Cardiac fibroblast (primary cell): Measurements from ENCODE around the gene NCR2.

Source experiments
- DNase-seq, 2 donors: peaks; one replicate each; pipeline versions ENCODE4 v3.0.0 to v3.0.0-alpha.2; 2010; ENCODE audit warnings: low read depth in 2 of 2
- H3K4me3 ChIP-seq, 2 donors: replicated peaks in 1 of 2; 1 replicate in 1 of 2; 2 replicates in 1 of 2; pipeline ENCODE4 v1.5.1; 2011; ENCODE audit warnings: low read depth in 2 of 2, low read length in 2 of 2, mild to moderate bottlenecking in 2 of 2, moderate library complexity in 1 of 2
- TF ChIP-seq, protein P1 (sequence below): IDR thresholded peaks from one replicate; pipeline ENCODE4 v1.5.1; 2011; ENCODE audit warnings: low read depth, mild to moderate bottlenecking, low read length, inconsistent platforms

NCR2 gene

DNA sequence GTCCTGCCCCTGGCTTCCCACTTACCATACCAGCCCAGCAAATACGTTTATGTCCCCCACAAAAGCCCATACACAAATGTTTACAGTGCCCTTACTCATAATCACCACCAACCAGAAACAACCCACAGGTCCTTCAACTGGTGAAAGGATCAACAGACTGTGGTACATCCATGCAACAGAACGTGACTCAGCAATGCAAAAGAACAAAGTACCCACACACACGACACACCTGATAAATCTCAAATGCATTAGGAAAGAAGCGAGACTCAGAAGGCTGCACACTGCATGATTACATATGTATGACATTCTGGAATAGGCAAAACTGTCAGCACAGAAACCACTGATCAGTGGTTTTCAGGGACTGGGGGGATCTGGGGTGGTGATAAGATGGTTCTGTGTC is 20.5 kb downstream of the NCR2 start:
- H3K4me3 ChIP-seq: no peak overlapping the region
- DNase-seq: no peak
- TF ChIP-seq, protein P1, sequence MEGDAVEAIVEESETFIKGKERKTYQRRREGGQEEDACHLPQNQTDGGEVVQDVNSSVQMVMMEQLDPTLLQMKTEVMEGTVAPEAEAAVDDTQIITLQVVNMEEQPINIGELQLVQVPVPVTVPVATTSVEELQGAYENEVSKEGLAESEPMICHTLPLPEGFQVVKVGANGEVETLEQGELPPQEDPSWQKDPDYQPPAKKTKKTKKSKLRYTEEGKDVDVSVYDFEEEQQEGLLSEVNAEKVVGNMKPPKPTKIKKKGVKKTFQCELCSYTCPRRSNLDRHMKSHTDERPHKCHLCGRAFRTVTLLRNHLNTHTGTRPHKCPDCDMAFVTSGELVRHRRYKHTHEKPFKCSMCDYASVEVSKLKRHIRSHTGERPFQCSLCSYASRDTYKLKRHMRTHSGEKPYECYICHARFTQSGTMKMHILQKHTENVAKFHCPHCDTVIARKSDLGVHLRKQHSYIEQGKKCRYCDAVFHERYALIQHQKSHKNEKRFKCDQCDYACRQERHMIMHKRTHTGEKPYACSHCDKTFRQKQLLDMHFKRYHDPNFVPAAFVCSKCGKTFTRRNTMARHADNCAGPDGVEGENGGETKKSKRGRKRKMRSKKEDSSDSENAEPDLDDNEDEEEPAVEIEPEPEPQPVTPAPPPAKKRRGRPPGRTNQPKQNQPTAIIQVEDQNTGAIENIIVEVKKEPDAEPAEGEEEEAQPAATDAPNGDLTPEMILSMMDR: no peak

DNA sequence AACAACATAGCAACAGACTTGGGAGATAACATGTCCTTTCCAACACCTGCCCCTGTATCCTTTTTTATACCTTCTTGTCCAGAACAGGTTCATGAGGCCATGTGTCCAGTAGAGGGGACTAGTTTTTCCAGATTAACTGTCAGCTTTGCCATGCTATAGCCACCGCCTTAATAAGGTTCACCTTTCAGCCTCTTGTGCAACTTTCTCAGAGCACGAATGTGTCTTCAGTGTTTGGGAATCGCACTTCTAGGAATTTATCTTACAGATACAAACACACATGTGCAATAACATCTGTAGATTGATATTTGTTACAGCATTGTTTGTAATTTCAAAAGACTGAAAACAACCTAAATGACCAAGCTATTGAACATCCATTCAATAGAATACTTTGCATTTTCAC is 21.4 kb downstream of the NCR2 start:
- no peak overlapping the region for H3K4me3 ChIP-seq
- TF ChIP-seq, protein P1: no peak
- DNase-seq: no peak

DNA sequence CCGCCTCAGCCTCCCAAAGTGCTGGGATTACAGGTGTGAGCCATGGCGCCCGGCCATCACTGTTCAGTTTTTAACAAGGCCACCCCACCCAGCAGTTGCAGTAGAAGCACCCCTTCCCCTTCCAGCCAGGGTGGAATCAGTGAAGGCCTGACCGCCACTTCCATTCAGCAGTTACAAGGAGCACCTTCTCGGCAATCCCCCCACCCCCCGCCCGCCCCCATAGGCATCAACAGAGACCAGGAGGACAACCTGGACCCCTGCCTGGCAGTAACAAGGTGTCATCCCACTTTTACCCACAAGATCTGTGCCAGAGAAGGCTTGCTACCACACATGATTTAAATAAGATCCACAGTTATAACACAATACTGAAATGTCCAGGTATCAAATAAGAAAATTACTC is 23.1 kb downstream of the NCR2 start:
- no peak for DNase-seq
- H3K4me3 ChIP-seq: no peak overlapping the region
- TF ChIP-seq, protein P1: no peak

DNA sequence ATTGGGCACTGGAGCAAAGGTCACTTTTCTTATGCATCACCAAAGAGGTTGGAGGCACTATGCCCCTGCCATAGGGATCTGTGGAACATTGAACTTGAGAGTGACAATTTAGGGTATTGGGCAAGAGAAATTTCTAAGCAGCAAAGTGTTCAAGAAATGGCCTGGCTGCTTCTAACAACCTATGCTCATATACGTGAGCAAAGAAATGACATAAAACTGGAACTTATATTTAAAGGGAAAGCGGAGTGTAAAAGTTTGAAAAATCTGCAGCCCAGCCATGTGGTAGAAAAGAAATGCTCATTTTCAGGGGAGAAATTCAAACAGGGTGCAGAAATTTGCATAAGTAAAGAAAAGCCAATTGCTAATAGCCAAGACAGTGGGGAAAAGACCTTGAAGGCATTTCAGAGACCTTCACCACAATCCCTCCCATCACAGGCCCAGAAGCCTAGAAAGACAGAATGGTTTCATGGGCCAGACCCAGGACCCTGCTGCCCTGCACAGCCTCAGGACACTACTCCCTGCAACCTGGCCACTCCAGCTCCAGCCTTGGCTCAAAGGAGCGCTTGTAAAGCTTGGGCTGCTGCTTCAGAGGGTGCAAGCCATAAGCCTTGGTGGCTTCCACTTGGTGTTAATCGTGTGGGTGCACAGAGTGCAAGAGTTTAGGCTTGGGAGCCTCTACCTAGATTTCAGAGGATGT is 24.4 kb downstream of the NCR2 start:
- DNase-seq: no peak
- H3K4me3 ChIP-seq: no peak overlapping the region
- TF ChIP-seq, protein P1: no peak

DNA sequence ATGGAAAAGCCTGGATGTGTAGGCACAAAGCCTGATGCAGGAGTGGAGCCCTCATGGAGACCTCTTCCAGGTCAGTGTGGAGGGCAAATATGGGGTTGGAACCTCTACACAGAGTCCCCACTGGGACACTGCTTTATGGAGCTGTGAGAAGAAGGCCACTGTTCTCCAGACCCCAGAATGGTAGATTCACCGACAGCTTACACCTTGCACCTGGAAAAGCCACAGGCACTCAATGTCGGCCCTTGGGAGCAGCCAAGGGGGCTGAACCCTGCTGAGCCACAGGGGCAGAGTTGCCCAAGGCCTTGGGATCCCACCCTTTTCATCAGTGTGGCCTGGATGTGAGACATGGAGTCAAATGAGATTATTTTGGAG is 24.9 kb downstream of the NCR2 start:
- TF ChIP-seq, protein P1: no peak
- no peak for DNase-seq
- no peak overlapping the region for H3K4me3 ChIP-seq

DNA sequence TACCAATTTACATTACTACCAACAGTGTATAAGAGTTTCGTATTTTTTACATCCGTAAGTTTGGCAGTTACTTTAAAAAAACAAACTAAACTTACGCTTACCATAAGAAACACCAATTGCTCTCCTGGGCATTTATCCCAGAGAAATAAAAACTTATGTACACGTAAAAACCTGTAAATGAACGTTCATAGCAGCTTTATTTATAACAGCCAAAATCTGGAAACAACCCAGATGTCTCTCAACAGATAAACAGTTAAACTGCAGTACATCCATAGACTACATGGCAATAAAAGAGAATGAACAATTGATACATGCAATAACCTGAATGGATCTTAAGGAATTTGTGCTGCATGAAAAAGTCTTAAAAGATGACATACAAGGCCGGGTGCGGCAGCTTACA is 30.7 kb downstream of the NCR2 start:
- TF ChIP-seq, protein P1: no peak
- no peak overlapping the region for H3K4me3 ChIP-seq
- DNase-seq: no peak

DNA sequence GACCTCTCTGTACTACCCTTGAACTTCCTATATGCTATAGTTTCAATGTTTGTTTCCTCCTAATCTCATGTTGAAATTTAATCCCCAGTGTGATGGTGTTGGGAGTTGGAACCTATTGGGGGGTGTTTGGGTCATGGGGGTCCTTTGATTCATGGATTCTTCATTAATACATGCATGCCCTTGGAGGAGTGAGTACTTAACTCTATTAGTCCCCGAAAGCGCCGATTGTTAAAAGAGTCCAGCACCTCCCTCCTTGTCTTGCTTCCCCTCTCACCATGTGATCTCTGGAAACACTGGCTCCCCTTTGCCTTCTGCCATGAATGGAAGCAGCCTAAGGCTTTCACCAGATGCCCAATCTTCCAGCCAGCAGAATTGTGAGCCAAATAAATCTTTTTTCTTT is 31.7 kb downstream of the NCR2 start:
- DNase-seq: no peak
- H3K4me3 ChIP-seq: no peak overlapping the region
- TF ChIP-seq, protein P1: no peak
